GM20431 (cell line): ENCODE results near the gene ST3GAL2.
"Not testable (repeated sequence)": the region's sequence is repeated elsewhere in the genome, so short reads cannot be mapped to it uniquely, and the experiment has no call there.

Experiments
- in situ Hi-C: fragments of 300-500 bp; cut with MseI, MboI; formaldehyde crosslinking; loops from one replicate; pipeline ENCODE4 v1.15.0; 2020; ENCODE audit warnings: low sequenced_read_pairs; ENCODE audit not compliant: unreplicated experiment

Gene ST3GAL2

DNA sequence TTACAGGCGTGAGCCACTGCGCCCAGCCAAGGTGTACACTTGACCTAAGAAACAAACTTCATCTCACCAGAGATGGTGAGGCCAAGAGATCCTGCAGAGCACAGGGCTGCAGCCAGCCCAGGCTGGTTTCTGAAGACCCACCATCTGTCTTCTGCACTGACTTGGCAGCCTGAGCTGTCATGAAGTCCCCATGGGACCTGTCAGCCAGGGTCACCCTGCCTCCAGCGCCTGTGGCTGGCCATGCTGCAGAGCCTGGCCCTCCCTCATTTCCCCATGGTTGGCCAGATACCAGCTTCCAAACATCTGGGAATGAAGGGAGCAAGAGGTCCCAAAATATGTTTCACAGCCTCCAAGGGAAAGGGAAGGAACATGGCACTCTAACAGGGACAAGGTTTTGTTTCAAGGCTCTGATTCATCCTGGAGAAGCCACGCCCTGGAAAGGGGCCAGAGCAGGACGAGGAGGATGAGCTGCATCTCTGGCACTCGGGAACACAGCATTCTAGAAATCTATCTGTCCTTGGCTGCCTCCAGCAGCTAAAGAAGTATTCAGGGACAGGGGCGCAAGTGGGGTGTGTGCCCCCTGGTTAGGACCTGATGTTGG lies 46.9 kb downstream of the ST3GAL2 start:
- in situ Hi-C loops = no loop called here

DNA sequence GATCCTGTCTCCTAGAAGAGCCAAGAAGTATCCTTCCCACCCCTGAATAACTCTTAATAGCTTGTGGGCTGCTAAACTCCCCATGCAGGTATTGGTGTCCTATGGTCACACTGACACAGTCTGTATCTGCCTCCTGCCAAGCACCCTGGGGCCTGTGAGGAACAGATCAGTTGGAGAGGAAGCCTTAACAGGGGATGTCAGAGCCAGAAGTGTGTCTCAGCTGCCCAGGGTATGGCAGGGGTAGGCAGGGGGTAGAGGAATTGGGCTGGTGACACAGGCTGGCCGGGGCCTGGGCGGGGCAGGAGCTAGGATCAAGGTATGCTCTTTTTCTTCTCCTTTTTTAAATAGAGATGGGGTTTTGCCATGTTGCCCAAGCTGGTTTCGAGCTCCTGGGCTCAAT lies 47.5 kb downstream of the ST3GAL2 start:
- in situ Hi-C loops = no loop called here

DNA sequence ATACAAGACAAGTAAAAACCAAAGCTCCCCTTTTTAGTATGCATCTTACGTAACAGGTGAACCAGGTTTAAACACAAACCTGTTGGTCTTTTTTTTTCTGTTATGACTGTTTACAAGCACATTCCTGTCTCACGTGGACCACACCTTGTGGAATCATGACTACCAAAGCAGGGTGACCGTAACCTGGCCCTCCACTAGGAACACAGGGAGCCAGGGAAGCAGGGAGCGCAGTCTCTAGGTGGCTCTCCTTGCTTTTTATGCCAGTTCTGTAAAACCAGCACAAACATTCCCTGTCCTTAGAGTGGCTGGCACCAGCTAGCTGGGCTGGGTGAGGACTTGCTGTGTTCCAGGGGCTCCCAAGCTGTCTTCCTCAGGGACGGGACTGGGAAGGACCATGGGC lies 48.1 kb downstream of the ST3GAL2 start:
- in situ Hi-C loops = no loop called here

DNA sequence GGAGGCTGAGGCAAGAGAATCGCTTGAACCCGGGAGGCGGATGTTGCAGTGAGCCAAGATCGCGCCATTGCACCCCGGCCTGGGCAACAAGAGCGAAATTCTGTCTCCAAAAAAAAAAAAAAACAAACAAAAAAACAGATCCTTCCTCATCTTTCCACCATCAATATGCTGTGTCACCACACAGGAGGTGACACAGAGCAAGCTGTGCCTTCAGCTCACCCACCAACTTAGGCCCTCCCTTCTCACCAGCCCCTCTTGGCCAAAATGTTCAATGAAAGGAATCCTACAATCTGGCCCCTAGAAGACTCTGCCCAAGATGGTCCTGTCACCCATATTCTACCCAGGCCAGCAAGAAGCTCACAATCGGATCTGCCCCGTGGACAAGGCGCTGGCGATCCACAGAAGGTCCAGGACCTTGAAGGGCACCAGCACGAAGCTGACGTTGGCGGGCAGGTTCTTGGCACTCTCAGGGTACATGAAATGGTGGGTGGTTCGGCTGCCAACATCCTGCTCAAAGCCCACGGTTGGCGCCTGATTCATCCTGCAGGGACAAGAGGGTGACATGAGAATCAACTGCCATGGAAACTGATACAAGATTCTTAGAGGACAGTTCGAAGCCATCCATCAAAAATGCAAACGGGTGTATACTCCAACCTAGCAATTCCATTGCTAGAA lies 50.8 kb downstream of the ST3GAL2 start:
- in situ Hi-C loops = no loop called here

DNA sequence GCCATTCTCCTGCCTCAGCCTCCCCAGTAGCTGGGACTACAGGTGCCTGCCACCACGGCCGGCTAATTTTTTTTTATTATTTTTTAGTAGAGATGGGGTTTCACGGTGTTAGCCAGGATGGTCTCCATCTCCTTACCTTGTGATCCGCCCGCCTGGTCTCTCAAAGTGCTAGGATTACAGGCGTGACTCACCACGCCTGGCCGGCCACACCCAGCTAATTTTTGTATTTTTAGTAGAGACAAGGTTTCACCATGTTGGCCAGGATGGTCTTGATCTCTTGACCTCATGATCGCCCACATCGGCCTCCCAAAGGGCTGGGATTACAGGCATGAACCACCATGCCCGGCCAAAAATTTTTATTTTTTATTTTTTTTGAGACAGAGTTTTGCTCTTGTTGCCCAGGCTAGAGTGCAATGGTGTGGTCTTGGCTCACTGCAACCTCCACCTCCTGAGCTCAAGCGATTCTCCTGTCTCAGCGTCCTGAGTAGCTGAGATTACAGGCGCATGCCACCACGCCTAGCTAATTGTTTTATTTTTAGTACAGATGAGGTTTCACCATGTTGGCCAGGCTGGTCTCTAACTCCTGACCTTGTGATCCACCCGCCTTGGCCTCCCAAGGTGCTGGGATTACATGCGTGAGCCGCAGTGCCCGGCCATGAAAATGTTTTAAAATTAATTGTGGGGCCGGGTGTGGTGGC lies 52.5 kb downstream of the ST3GAL2 start:
- in situ Hi-C loops = not testable (repeated sequence)

DNA sequence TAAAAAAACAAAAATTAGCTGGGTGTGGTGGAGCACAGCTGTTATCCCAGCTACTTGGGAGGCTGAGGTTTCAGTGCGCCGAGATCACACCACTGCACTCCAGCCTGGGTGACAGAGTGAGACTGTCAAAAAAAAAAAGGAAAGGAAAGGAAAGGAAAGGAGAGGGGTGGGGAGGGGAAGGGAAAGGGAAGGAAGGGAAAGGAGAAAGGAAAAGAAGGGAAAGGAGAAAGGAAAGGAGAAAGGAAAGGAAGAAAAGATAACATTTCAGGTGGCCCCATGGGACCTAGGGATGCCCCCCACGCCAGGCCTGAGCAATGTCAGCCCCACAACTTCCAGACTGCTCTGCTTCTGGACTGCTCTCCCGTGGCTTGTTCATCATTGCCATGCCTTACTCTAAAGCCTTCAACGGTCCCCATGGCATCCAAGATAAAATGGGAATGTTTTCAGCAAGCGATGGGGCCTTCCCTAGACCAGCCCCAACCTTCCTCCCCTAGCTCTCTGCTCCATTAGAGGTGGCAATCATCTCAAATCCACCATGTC lies 55.4 kb downstream of the ST3GAL2 start:
- in situ Hi-C loops = no loop called here

DNA sequence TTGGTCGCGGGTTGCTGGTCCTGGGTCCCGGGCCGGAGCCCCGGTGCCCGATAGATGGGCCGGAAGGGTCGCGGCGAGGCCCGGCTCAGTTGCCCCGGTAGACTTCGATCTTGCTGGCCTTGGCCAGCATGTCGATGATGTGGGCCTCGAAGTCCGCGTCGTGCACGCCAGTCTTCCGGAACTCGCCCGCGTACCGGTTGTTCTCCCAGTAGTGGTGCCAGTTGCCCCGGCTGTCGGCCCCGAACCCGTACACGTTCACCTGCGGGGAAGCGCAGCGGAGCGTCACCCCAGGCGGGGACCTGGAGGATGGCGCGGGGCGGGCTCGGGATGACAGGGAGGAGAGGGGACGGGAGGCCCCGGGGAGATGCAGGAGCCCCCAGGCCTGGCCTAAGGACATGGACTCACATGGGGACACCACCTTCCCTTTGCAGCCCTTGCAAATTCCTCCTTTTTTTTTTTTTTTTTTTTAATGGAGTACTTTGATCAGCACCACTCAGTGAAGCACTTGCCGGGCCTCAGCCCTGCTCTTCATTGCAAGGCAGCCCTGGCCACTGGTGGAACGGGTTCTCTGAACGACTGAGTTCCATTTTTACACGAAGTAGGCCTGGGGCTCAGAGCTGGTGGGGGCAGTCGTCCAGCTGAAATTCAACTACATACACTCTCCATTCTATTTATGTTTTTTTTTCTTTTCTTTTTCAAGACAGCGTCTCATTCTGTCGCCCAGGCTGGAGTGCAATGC lies 57.1 kb downstream of the ST3GAL2 start:
- in situ Hi-C loops = no loop called here

DNA sequence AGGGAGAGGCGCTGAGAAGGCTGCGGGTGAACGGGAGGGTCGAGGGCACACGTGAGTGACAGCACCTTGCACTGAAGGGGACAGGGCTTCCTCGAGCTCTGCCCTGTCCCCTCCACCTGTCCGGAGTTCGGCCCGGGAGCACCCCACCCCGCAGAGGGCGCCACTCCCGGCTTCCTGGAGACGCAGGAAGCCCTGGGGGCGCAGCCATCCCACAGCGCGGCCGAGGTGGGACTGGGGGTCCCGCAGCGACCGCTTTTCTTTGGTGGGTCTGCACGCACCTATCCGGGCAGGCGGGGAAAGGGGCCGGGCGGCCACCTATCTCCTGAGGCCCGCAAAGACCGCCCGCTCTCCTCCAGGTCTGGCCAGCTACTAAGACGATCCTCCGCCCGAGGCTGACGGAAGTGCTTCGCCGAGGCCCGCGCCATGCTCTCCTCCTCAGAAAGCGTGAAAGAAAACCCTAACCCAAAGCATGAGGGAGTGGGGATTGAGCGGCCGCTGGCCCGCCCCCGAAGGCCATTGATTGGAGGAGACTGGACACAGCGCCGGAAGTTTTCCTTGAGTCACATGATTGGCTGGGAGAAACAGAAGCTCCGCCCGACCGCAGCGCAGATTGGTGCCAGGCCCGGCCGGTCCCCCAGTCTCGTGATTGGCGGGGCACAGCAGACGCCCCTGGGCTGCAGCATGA lies 57.8 kb downstream of the ST3GAL2 start:
- in situ Hi-C loops = no loop called here

DNA sequence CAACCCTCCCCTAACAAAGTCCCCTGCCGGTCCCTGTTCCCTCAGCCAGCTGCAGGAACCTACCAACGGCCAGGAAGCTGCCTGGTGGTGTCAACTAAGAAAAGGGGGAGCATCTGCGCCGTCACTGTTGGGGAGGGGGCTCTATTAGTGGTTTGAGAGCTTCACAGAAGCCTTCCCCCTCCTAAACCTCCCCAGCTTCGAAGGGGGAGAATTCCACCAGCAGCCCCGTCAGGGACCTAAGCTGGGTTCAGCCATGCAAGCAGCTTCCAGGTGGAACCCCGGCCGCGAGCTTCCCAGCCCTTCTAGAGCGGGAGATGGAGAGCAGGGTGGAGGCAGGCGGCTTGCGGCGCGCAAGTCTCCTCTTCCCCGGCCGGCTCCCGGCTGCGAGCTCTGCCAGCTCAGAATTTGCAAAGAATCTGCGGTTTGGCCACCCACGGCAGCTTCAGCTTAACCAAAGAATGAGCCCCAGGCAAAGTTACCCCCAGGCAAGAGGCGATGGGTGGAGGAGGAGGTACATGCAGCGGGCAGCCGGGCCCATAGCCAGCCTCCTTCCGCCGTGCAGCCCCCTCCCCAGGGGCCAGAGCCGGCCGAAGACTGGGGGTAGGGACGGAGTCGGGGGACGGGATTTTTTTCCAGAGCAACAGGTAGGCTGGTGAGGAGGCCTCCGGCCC lies 58.5 kb downstream of the ST3GAL2 start:
- in situ Hi-C loops = no loop called here

DNA sequence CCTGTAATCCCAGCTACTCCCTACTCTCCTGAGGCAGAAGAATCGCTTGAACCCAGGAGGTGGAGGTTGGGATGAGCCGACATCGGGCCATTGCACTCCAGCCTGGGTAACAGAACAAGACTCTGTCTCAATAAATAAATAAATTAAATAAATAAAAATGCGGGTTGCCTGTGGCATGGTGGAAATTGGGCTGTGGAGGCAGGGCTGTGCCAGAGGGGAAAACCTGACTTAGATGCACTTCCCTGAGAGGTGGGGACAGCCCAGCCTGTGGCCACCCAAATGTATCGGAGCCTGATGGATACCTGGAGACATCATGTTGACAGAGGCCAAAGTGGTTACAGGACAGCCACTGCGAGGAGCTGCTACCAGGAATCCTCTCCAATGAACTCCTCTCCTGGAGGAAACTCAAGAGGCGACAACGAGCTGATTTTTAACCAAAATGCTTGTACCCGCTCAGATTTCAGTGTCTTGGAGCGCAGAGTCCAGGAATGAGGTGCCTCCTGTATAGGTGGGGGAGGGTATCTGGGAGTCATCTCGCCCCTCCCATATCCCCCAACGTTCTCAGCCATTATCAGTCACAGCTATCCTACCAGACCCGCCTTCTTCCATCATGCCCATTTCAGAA lies 59.9 kb downstream of the ST3GAL2 start:
- in situ Hi-C loops = no loop called here

DNA sequence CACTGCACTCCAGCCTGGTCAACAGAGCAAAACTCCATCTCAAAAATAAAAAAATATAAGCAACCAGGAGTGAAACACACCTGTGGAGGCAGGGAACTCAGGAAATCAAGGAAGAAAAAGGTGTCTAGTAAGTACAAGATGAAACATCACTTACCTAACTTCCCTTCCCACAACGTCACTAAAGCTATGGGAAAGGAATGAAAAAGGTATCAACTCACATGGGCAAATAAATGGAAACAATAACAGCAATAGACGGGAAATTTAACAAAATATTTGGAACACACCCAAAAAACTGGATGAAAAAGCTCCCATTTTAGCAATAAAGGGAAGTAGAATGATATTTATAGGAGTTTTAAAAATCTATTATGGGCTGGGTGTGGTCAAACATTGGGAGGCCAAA lies 61.1 kb downstream of the ST3GAL2 start:
- in situ Hi-C loops = no loop called here

DNA sequence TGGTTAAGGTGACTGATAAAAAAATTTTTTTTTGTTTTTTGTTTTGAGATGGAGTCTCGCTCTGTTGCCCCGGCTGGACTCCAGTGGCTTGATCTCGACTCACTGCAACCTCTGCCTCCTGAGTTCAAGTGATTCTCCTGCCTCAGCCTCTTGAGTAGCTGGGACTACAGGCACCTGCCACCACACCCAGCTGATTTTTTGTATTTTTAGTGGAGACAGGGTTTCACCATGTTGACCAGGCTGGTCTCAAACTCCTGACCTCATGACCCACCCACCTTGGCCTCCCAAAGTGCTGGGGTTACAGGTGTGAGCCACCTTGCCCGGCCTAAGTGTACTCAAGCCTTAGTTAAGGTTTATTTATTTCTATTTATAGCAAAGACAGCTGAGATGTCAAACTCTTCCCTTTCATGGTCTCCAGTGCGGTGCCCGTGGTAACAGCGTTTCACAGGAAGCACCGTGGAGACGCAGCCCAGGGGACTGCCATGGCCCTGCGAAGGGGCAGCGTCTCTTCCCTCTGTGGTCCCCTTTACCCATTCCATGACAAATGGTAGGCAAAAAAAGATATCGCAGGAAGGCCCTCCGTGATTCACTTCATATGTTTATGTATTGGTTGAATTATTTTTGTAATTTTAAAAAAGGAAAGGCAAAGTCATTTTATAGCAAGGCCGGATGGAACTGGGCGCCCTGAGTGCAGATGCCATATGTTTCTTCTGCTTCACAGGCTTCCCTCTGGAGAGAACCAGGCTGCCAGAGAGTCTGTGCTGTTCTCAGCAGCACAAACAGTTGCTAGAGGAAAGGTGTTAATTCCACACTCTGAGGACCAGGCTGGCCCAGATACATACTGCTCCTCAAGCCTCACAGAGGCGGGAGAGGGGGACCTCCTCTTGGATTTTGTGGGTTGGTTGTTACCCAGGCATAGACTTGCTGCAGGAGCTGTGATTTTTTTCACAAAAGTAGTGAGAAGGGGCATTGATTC lies 63.0 kb downstream of the ST3GAL2 start:
- in situ Hi-C loops = no loop called here

DNA sequence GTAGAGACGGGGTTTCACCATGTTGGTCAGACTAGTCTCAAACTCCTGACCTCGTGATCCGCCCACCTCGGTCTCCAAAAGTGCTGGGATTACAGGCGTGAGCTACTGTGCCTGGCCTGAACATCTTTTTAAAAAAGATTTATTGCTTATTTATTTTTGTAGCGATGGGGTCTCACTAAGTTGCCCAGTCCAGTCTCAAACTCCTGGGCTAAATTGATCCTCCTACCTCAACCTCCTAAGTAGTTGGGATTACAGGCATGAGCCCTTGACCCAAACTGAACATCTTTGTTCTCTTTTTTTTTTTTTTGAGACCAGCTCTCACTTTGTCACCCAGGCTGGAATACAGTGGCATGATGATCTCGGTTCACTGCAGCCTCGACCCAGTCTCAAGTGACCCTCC lies 64.7 kb downstream of the ST3GAL2 start:
- in situ Hi-C loops = loop anchor here (25.0 kb wide), 1 partner anchor 263 kb away; the partner anchor contains the start of gene IL34

DNA sequence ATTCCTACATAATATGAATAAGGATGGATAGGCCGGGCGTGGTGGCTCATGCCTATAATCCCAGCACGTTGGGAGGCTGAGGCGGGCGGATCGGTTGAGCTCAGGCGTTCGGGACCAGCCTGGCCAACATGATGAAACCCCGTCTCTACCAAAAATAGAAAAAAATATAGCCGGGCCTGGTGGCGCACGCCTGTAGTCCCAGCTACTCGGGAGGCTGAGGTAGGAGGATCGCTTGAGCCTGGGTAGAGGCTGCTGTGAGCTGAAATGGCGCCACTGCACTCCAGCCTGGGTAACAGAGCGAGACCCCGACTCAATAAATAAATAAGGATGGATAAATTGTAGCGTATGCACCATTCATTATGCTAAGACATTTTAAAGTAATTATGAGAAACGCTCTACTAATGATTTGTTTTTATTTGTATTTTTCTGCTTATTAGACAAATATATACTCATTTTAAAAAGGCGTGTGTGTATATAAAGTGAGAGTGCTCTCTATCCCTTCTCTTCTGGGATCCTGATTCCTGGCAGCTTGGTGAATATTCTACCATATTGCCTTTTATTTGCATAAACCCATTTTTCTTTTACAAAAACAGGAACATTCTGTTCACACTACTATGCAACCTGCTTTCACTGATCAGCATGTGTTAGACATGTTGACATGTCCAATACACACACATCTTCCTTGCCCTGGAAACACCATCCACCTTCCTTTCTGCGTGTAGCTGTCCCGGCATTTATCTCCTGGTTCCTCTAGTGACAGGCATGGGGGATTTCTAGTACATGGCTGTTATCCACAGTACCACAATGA lies 65.8 kb downstream of the ST3GAL2 start:
- in situ Hi-C loops = loop anchor here (25.0 kb wide), 1 partner anchor 264 kb away; the partner anchor contains the start of gene IL34

DNA sequence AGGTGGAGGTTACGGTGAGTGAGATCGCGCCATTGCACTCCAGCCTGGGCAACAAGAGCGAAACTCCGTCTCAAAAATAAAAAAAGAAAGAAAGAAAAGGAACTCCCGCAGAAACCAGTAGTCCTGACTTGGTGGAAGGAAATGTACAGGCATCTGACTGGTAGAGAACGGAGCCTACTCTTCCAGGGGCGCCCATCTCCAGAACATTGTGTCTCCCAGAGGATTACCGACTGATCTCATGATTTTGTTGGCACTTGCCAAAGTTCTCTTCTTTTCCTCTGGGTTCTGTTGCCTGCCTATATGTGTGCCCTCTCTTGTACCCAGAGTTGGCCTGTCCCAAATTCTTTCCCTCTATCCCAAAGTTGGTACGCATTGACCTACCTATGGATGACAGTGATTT lies 68.0 kb downstream of the ST3GAL2 start:
- in situ Hi-C loops = loop anchor here (25.0 kb wide), 1 partner anchor 266 kb away; the partner anchor contains the start of gene IL34

DNA sequence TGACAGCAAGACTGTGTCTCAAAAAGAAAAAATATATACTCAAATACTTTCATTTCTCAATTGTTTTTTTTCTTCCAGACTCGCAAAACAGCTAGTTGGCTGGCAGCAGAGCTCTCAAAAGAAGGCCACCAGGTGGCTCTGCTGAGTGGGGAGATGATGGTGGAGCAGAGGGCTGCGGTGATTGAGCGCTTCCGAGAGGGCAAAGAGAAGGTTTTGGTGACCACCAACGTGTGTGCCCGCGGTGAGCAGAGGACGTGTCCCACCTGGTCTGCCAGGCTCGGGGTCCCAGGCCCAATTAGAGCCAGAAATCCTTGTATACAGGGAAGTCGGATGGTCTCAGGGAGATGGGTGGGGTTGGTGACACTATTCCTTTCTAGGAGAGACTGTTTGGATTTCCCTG lies 68.8 kb downstream of the ST3GAL2 start:
- in situ Hi-C loops = loop anchor here (25.0 kb wide), 1 partner anchor 267 kb away; the partner anchor contains the start of gene IL34

DNA sequence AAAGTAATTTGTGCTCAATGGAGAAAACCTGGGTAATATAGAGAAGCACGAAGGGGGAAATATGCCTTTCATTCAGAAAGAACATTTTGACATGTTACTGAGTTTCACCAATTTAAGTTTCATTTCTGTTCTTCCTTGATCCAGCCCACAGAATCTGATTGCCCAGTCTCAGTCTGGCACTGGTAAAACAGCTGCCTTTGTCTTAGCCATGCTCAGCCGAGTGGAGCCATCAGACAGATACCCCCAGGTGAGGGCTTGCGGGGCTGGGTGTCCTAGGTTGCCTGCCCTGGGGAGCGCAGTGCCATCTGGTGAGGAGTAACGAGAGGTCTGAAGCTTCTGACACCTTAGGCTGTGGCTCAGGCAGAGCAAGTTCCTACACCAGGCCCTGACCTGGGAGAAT lies 74.5 kb downstream of the ST3GAL2 start:
- in situ Hi-C loops = loop anchor here (25.0 kb wide), 1 partner anchor 273 kb away; the partner anchor contains the start of gene IL34
